HG03280 (cell line): ENCODE data around the gene OR4A16.

Experiments used
- ATAC-seq: cut with Tn5 transposase; IDR thresholded peaks from one replicate; pipeline ENCODE4 v1.9.1; 2021; ENCODE audit warnings: mild to moderate bottlenecking, moderate library complexity; ENCODE audit not compliant: unreplicated experiment

OR4A16 gene

GRCh38 chr11:55342901-55343300 is at the start of gene OR4A16:
Gene OR4A16, plus strand, starts transcription at chr11:55343201. Its CDS starts 0 bp downstream, at chr11:55343201.
- no peak for ATAC-seq

- ATAC-seq, result no peak
These were observed 18.5 kb upstream of the OR4A16 start for GRCh38 chr11:55324500-55324899.

- no peak for ATAC-seq
These were observed 2.3 kb downstream of the OR4A16 start for GRCh38 chr11:55345306-55345705.

DNA sequence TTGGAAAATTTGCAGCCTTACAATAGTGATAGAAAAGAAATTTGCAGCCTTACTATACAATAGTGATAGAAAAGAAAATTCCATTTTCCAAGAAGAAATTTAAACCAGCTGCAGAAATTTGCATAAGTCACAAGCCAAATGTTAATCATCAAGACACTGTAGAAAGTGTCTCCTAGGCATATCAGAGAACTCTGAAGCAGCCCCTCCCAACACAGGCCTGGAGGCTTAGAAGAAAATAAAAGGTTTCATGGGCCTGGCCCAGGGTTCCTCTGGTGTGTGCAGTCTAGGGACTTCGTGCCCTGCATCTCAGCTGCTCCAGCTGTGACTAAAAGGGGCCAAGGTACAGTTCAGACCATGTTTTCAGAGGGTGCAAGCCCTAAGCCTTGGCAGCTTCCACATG is 6.0 kb downstream of the OR4A16 start:
- no peak for ATAC-seq

DNA sequence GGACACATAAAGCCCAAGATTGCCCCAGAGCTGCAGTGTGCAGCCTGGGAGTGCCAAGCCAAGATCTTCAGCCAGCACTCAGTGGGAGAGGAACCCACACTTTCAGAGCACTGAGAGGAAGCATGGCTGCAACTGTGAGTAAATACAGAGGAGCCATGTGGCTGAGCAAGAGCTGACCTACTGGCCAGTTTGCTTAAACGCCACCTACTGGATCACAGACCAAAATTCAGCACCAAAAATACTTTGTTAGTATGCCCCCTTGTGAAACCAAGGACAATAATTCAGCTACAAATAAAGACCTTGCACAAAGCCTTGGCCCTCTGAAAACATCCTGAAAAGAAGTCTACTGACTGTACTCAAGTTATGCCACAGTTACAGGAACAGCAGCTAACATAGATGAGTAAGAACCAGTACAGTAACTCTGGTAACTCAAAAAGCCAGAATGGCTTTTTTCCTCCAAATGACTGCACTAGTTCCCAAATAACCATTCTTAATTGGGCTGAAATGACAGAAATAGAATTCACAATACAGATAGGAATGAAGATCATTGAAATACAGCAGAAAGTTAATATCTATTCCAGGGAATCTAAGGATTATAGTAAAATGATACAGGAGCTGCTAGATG is 14.7 kb downstream of the OR4A16 start:
- ATAC-seq, result no peak

- no peak for ATAC-seq
These were observed 24.7 kb downstream of the OR4A16 start, which contains the start of gene OR4A15 for GRCh38 chr11:55367674-55368073. Gene OR4A15, plus strand, starts transcription at chr11:55367974. Its CDS starts 0 bp downstream, at chr11:55367974.
